Measurements from ENCODE around the gene FLYWCH1.

FLYWCH1 gene

DNA sequence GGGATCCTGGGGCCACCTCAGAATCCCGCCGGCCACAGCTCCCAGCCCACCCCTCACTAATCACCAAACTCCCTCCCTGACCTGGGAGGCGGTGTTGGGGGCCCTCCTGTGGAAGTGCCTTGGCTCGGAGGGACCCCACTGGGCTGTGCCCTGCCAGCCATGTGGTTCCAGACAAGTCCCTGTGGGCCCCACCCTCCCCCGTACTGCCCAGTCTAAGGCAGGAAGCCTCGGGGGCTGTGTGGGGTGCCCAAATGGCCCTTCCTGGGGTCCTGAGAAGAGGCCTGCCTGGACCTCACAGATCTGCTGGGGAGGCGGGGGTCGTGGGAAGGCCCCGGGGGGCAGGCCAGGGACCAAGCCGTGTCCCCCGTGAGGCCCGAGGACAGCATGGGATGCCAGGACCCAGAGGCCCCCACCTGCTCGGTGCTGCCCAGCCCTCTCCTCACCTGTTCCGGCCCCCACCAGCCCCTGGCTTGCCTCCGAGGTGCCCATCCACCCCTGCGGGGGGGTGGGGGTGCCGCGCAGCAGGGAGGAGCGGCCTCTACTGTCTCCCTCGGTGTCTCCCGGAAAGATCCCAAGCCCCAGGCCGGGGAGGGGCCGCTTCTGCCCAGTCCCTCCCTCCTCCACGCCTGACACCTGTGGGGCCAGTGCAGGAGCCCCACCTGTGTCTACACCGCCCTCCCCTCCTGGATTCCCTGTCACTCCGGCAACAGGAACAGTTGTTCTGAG, 43.1 kb downstream of the FLYWCH1 start:
- DNase-seq: no peak

- DNase-seq: no peak
Measured at GRCh38 chr16:2955438-2955778, 43.7 kb downstream of the FLYWCH1 start.

- no peak for DNase-seq
Measured at GRCh38 chr16:2955779-2956578, 44.2 kb downstream of the FLYWCH1 start.

DNA sequence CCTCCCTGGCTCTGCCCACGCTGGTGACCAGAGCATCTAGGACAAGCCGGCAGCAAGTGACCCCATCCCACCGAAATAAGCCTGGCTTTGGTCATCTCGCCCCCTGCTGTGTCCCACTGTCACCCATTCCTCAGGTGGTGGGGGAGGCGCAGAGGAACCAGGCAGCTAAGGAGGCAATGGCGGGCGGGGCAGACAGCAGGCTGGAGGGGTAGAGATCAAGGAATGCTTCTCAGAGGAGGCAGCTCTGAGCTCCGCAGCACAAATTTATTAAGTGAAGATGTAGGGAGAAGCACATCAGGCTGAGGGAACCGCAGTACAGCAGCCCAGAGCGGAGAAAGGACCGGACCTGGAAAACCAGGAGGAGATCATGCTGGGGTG, 44.8 kb downstream of the FLYWCH1 start:
- no peak for DNase-seq

GRCh38 chr16:2959206-2959605, 47.5 kb downstream of the FLYWCH1 start:
- no peak for DNase-seq

DNA sequence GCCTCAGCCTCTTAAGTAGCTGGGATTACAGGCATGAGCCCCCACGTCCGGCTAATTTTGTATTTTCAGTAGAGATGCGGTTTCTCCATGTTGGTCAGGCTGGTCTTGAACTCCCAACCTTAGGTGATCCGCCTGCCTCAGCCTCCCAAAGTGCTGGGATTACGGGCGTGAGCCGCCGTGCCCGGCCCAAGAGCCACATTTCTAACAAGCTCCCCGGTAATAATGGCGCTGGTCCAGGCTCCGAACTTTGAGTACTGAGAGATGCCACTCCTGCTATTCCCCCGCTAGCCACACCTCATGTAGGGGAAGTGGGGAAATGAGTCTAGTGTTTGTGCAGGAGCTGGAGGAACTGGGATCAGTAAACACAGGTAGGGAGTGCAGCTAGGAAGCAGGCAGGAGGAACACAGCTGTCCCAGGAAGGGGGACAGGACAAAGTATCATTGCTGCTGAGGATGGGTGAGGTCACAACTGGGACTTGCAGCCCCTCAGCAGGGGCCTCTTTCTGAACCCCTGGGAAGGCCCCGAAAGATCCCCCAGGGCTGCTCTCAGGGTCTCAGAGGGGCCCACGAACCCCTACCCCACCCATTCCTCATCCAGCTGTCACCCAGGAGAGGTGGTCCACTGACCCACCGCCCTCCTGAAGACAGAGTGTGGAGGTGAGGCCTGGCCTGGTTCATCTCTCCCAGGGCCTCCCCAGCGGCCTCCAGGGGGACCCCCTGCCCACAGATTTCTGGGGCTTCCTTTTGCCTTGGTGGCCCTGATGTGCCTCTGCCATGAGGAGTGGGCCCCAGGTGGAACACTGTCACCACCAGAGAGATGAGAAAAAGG, 48.7 kb downstream of the FLYWCH1 start:
- DNase-seq: no peak

GRCh38 chr16:2962334-2963073, 50.8 kb downstream of the FLYWCH1 start:
- no peak for DNase-seq

DNA sequence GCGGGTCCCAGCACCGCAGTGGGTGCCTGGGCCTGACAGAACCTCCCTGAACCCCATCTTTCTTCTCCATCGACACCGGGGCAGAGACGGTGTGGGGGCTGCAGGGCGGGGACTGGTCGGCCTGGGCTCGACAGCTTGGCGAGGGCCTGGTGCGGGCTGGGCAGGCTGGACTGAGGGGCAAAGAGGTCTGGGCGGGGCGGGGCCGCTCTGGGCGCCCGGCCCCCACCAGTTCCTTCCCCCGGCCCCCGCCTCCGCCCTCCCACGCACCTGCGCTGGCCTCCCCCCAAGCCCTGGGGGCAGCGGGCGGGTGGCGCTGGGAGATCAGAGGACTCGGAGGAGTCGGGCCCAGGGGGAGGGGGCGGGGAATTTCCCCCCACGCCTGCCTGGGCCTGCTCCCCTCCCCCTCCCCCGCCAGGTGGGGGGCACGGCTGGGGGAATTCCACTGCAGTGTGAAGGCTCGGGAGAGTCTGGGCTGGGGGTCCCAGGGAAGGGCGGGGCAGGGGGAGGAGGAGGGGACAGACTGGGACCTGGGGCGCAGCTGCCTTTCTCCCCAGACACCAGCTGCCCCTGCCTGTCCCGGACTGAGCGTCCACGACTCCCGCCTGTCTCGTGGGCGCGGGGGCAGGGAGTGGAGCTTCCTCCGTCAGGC, 51.5 kb downstream of the FLYWCH1 start:
- DNase-seq: no peak

DNA sequence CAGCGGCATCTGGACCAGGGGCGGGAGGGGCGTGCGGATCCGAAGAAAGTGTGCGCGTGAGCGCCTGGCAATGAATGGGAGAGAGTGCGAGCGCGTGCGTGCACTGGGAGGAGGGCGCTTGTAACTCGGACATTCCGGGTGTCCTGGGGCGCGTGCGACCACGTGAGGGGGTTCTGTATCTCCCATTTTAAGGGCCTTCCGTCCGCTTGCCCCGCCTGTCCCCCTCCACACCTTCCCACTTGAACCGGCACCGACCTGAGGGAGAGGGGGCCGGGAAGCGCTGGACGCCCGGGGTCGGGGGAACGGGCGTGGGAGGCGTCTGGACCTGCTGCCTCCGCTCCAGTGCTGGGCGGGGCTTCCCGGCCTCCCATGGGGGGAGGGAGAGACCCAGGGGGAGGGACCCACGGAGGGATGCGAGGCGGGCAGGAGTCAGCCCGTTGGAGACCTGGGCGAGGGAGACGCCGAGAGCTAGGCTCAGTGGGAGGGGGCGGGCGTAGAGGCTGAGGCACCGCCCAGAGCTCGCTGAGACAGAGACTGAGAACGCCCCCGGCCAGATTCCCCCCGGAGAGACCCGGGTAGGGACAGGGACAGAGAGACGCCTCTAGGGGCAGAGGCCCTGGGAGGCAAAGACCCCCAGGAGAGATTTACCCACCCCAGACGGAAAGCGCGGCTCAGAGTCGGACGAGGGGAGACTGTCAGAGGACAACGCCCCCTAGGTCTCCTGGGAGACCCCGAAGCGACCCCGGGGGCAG, 52.2 kb downstream of the FLYWCH1 start, which contains the start of gene KREMEN2:
TSS of gene KREMEN2 (plus strand) at position 553 of the 752 bp plus-strand sequence. CDS start 246 bp downstream, outside the sequence.
- peak; percentile 36 for DNase-seq

GRCh38 chr16:2964475-2965336, 53.0 kb downstream of the FLYWCH1 start:
- peak; percentile 71 for DNase-seq

GRCh38 chr16:2966043-2966807, 54.5 kb downstream of the FLYWCH1 start:
- no peak for DNase-seq

- peak; percentile 22 for DNase-seq
Measured at GRCh38 chr16:2966808-2967191, 55.1 kb downstream of the FLYWCH1 start.

- no peak for DNase-seq
Measured at GRCh38 chr16:2967211-2967631, 55.5 kb downstream of the FLYWCH1 start.

GRCh38 chr16:2967721-2968161, 56.0 kb downstream of the FLYWCH1 start:
- DNase-seq: no peak

- no peak for DNase-seq
Measured at GRCh38 chr16:2968368-2968737, 56.6 kb downstream of the FLYWCH1 start.

DNA sequence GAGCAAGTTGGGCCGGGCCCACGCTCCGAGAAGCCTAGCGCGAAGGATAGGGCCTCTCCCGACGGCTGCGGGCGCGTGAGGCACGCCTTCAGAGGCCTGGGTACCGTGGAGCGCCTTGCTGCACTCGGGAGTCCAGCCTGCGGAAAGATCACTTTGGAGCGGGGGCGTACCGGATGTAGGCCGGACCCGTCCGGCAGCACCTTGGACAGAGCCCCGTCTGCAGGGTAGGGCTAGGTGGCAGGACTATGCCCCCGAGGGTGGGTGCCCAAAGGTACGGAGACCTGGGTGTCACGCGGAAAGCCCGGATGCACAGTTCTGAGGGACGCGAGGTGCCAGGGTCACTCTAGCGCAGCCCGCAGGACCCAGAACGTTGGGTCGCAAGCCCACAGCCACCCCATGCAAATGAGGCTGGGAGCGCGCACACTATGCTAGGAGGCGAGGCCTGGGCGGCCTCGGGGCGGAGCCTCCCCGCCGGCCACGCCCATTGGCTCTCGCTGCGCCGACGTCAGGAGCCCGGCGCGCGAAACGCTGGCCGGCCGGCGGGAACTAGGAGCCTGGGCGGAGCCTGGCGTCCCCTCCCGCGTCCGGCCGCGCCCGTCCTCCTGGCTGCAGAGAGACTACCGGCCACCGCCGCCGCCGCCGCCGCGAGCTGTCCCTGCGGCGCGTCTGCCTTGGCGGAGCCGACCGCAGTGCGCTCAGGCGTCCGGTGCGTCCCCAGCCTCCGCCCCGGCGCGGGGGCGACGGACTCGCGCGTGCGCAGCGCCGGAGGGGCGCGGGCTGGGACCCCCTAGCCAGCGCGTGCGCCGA, 57.2 kb downstream of the FLYWCH1 start, which contains the start of gene PAQR4:
TSS of gene PAQR4 (plus strand) at position 611 of the 807 bp plus-strand sequence. CDS start 327 bp downstream, outside the sequence.
- DNase-seq: peak; percentile 81

GRCh38 chr16:2969545-2970521, 58.1 kb downstream of the FLYWCH1 start:
- DNase-seq: peak; percentile 69

All from CD4-positive, alpha-beta T cell treated with Interleukin-6 for 4 hours (primary cell).